Ovary (tissue), 3 donors: ENCODE measurements around the gene EDNRA.

Experiments used
- EP300 ChIP-seq: sonication (generic); formaldehyde crosslinking; IDR thresholded peaks from one replicate; pipeline ENCODE4 v1.6.1; 2017; ENCODE audit warnings: antibody characterized with exemption
- TF ChIP-seq, protein P1 (sequence below), 3 donors: fragments of 450-650 bp in 2 of 3; fragments of 200-600 bp in 1 of 3; IDR thresholded peaks; one replicate each; pipeline versions ENCODE4 v1.5.1 to v1.8.0; 2016 to 2022; ENCODE audit warnings: antibody characterized with exemption in 3 of 3, mild to moderate bottlenecking in 1 of 3
- donor health status: DM: no; HTN: no; CAD: no.

DNA sequence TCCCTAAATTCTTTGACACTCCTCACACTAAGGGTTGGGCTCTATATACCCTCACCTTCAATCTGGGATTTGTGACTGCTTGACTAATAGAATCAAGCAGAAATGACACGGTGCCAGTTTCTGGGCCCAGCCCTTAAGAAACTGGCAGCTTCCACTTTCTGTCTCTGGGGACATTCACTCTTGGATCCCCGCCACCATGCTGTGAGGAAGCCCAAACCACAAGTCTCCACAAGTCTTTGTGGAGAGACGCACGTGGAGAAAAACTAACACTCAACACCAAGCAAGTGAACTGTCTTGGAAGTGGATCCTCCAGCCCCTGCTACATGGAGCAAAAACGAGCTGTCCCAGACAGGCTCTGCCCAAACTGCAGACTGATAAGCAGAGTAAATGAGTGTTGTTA is 1.1 kb upstream of the EDNRA start:
- TF ChIP-seq, protein P1, sequence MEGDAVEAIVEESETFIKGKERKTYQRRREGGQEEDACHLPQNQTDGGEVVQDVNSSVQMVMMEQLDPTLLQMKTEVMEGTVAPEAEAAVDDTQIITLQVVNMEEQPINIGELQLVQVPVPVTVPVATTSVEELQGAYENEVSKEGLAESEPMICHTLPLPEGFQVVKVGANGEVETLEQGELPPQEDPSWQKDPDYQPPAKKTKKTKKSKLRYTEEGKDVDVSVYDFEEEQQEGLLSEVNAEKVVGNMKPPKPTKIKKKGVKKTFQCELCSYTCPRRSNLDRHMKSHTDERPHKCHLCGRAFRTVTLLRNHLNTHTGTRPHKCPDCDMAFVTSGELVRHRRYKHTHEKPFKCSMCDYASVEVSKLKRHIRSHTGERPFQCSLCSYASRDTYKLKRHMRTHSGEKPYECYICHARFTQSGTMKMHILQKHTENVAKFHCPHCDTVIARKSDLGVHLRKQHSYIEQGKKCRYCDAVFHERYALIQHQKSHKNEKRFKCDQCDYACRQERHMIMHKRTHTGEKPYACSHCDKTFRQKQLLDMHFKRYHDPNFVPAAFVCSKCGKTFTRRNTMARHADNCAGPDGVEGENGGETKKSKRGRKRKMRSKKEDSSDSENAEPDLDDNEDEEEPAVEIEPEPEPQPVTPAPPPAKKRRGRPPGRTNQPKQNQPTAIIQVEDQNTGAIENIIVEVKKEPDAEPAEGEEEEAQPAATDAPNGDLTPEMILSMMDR (IDR thresholded peaks at IDR 0.05) = no peak
- no peak for TF ChIP-seq EP300
